HG03095 (cell line): ENCODE data around the gene PIBF1.
"Not testable (repeated sequence)": the region's sequence is repeated elsewhere in the genome, so short reads cannot be mapped to it uniquely, and the experiment has no call there.

ENCODE experiments used
- ATAC-seq: cut with Tn5 transposase; IDR thresholded peaks from one replicate; pipeline ENCODE4 v1.9.1; 2021; ENCODE audit warnings: moderate library complexity; ENCODE audit not compliant: unreplicated experiment

Gene PIBF1

DNA sequence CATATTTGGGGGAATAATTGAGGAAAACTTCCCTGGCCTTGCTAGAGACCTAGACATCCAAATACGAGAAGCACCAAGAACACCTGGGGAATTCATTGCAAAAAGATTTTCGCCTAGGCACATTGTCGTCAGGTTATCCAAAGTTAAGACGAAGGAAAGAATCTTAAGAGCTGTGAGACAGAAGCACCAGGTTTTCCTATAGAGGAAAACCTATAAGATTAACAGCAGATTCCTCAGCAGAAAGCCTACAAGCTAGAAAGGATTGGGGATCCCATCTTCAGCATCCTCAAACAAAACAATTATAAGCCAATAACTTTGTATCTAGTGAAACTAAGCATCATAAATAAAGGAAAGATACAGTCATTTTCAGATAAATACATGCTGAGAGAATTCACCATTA, 114.9 kb downstream of the PIBF1 start:
- no peak for ATAC-seq

DNA sequence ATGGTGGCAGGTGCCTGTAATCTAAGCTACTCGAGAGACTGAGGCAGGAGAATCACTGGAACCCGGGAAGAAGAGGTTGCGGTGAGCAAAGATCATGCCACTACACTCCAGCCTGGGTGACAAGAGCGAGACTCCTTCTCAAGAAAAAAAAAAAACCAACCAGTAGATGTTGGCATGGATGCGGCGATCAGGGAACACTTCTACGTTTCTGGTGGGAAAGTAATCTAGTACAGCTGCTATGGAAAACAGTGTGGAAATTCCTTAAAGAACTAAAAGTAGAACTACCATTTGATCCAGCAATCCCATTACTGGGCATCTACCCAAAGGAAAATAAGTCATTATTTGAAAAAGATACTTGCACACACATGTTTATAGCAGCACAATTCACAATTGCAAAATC, 119.6 kb downstream of the PIBF1 start:
- ATAC-seq, result not testable (repeated sequence)

DNA sequence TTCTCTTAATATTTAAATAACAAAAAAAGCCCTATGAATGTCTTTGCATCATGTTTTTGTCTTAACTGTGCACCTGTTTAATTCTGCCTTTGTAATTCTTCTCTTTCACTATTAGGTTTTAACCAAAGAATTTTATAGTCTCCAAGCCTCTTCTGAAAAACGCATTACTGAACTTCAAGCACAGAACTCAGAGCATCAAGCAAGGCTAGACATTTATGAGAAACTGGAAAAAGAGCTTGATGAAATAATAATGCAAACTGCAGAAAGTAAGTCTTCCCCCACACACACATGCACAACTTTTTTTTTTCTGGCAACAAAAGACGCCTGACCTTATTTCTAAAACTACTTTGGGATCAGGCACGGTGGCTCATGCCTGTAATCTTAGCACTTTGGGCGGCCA, 126.5 kb downstream of the PIBF1 start:
- ATAC-seq, result no peak

DNA sequence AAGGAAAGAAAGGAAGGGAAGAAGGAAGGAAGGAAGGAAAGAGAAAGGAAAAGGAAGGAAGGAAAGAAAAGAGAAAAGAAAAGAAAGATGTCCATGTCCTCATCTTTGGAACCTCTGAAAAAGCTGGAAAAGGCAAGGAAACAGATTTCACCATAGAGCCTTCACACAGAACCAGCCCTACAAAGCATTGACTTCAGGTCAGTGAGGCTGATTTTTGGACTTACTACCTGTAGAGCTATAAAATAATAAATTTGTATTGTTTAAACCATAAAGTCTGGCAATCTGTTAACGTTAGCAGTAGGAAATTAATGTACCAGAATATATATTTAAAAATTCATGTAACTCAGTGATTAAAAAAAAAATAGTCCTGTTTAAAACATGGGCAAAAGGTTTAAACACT, 130.0 kb downstream of the PIBF1 start:
- no peak for ATAC-seq

DNA sequence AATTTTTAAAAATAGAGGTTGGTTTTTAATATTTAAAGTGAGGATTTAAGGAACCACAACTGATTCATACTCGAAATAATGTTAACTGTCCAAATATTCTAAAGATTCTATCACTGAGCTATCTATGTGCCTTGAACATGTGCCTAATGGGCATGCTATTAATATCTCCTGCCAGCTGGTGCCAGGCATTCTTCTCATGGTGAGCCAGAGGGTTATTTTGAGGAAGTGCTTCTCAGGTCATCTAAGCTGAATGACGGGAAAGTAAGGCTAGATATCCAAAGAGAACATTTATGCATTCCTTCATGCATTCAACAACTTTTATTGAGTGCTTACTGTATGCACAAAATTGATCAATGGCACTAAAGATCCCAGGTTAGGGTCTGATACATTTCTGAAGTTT, 138.2 kb downstream of the PIBF1 start:
- ATAC-seq, result no peak

DNA sequence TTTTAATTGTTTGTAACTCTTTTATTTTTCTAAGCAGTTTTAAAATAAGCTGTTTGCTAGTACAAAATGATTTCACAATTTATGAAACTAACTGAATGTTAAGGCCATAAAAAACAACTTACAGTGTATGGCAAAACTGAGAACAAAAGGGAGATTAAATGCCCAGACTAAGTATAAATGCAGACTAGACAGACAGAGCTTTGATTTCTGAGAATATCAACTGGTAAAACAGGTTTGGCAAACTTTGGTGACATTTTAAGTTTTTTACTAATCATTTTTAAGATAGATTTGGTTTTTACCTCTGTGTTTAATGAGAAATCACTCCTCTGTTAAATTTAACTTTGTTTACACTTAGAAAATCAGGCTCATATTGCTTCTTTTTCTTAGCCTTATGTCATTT, 149.4 kb downstream of the PIBF1 start:
- ATAC-seq, result no peak

DNA sequence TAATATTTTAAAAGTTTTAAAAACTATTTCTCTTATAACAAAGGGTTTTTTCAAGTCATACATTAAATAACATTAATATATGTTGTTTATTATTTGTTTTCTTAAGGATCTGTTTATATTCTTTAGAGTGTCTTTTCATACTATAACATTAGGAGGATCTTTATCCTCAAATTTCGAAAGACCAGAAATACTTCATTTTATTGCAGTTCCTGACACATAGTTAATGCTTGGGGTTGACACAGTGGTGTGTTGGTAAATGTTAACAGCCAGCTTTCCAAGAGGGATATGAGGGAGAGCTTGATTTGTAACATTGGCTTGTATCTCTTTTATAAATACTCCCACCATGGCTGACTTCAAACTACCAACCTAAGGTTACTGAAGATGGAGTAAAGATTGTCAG, 150.3 kb downstream of the PIBF1 start:
- no peak for ATAC-seq

DNA sequence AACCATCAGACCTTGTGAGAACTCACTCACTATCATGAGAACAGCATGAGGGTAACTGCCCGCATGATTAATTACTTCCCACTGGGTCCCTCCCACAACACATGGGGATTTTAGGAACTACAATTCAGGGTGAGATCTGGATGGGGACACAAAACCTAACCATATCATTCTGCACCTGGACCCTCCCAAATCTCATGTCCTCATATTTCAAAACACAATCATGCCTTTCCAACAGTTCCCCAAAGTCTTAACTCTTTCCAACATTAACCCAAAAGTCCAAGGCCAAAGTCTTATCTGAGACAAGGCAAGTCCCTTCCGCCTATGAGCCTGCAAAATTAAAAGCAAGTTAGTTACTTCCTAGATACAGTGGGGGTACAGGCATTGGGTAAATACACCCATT, 164.3 kb downstream of the PIBF1 start:
- ATAC-seq, result not testable (repeated sequence)

DNA sequence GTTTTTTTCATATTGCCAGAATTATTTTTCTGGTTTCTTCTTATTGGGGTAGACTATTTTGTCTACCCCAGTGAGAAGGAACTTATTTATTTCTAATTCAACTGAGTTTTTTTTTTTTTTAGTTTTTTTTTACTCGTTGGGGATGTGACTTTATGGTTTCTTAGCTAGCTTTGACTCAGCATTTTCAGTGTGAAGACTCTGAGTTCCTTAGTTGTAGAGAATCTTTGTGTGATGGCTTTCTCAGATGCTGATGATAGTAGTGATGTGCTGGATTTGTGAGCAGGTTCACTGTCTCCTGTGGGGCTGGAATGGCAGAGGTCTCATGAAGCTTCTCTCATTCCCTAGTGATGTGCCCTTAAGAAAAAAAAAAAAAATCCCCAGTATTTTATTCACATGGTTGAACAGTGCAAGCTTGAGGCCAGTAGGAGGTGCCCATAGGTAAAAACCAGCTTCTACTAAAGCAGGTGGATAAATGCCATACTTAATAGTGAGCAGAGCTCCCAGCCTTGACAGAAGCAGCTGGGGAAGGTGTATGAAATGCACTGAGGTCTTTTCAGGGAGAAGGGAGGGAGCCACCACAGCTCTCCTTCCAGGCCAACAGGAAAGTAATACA, 170.7 kb downstream of the PIBF1 start:
- no peak for ATAC-seq

DNA sequence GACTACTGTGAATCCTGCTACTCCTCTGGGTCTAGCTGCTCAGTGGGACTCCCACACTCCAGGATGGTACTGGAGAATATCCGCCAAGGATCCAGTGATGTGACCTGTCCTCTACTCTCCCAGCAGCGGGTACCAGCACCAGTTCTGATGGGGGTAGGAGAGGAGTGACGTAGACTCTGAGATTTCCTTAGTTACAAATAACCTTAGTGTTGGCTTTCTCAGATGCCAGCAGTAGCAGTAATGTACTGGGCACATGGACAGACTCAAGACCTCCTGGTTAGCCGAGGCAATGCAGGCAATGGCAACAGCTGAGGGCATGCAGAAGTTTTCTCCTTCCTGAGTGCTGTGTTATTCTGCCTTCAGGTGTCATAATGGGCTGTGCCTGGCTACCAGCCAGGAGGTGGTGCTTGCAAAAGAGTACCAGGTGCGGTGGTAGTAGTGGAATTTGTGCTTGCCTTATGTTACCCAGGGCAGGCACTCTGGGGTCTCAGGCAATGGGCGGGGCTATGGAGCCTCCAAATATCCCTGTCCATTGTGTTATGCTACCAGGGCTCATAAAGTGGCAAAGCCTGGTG, 171.5 kb downstream of the PIBF1 start:
- no peak for ATAC-seq

DNA sequence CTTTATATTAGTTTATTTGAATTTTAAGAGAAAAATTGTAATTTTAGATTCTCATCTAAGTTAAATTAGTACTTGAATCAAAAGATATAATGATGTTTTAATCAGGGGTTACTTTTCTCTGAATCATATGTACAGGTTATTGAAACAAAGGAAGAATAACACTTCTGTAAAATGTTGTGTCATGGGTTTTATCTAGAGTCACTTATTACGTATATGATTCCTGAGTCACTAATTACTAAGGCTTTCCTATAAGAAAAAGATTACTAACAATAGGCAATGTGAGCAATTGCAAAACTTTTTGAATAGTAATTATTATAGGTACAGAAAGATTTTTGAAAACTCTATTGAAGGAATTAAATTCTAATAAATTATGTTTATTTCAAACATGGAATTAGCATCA, 177.7 kb downstream of the PIBF1 start:
- no peak for ATAC-seq

DNA sequence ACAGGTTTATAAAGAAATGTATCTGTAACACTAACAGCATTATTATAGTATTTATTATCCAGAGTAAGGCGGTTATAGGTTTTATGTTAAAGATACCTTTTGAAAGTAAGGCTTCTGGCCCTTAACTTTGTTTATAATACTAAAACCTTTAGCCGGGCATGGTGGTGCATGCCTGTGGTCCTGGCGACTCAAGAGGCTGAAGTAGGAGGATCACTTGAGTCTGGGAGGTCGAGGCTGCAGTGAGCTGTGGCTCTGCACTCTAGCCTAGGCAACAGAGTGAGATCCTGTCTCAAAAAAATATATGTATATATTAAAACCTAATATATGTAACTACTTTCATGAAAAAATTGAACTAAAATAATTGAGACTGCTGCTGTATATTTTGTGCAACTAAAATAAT, 178.2 kb downstream of the PIBF1 start:
- ATAC-seq, result no peak

DNA sequence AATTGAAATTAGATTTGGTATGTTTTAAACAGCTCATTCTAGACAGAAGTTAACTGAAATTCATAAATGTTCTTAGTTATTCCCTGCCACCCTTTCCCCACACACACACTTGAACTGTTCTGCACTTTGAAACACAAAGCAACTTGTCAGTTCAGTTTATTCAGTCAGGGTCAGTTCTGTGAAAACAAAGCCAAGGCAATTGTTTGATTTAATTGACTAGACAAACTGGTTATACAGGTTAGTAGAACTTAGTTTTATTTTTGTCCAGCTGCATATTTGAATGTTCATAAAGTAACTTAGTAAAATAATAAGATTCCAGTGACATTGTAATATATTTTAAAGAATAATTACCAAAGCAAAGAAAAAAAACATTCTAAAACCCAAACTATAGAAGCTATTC, 178.6 kb downstream of the PIBF1 start:
- no peak for ATAC-seq

DNA sequence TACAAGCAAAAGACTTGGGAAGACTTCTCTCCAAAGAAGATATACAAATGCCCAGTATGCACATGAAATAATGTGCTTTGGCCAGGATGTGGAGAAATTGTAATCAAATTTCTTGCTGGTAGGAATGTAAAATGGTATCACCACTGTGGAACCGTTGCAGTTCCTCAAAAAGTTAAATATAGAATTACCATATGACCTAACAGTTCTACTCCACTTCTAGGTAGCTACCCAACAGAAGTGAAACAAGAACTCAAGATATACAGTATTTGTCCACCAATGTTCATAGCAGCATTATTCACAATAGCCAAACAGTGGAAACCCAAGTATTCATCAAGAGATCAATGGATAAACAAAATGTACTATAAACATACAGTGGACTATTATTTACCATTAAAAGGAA, 181.8 kb downstream of the PIBF1 start:
- peak; percentile 83 for ATAC-seq

DNA sequence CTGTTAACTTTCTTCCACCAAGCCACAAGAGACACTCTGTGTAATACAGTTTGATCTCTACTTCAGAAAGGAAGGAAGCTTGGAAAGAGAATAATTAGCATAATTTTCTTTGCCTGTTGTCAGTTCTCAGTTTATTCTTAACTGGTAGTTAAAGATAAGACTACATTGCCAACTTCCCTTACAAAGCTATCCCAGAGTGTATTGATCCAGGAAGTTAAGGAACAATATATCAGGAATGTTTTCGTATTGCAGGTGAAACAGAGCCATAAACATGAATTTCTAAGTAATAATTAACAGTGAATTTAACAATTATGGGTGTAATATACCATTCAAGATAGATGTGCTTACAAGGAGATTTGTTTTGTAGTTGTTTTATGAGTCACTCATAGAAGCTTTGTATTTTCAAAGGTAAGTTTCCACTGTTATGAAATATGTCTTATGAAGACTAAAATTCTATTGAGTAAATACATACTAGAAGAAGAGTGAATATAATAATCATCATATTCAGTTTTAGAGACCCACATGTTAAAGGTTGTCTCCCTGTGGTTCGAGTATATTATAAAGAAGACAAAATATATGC, 188.5 kb downstream of the PIBF1 start:
- no peak for ATAC-seq

DNA sequence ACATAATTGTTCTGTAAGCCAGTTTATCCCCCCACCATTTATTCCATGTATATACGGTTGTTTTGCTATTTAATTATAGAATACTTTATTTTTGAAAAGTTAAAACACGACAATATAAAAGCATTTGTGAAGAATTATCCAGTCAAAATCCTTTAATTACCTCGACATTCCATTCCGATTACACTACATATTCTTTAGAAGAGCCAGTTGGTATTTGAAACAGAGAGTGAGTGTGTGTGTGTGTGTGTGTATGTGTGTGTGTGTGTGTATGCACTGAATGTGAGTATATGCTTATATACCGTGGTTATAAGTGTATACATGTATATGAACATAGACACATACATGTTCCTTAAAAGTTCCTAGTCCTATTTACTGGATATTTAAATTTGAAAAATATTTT, 189.0 kb downstream of the PIBF1 start:
- no peak for ATAC-seq

DNA sequence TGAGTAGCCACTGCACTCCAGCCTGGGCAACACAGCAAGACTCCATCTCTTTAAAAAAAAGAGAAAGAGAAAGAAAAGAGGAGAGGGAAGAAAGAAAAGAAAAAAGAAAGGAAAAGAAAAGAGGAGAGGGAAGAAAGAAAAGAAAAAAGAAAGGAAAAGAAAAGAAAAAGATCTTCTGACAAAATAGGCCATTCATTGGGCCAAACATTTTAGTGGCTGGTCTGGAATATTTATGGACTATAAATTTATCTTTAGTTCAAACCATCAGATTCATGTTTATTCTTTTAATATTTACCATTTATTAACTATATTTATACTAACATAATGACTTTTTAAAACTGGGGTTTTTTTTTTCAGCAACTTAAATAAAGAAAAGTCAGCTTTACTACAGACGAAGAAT, 191.3 kb downstream of the PIBF1 start:
- ATAC-seq, result no peak

DNA sequence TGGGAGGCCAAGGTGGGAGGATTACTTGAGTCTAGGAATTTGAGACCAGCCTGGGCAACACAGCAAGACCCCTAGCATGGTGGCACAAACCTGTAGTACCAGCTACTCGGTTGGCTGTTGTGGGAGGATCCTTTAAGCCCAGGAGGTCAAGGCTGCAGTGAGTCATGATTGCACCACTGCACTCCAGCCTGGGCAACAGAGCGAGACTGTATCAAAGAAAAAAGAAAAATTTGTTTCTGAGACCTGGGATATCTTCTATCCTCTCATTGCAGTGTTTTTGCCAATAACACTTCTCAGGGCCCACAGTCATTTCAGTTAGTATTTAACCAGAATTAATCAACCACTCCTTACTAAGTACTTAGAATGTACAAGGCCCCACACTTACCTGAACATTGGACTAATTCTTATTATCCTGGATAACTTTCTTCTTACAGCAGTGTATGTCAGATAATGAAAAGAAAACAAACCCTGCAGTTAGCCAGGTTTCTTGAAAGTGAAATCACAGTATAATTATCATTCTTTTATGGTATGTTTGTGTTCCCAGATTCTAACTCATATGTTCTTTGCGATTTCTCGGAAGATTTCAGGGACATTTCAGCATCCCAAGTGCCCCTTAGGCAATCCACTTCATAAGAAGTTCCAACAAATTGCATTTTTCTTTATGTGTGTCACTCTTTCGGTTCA, 201.3 kb downstream of the PIBF1 start:
- ATAC-seq, result no peak

DNA sequence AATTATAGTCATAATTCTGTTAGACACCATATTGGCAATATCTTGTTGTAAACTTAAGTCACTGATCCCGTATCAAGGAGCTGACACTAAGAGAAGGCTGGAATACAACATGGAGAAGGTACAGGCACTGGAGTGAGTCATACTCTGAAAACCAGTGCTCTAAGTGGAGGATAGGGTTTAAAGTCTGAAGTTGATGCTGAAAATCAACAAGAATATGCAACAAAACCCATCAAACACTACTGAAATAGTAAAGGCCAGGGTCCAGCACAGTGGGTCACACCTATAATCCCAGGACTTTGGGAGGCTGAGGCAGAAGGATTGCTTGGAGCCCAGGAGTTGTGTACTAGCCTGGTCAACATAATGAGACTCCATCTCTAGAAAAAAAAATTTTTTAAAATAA, 203.7 kb downstream of the PIBF1 start:
- ATAC-seq, result no peak

DNA sequence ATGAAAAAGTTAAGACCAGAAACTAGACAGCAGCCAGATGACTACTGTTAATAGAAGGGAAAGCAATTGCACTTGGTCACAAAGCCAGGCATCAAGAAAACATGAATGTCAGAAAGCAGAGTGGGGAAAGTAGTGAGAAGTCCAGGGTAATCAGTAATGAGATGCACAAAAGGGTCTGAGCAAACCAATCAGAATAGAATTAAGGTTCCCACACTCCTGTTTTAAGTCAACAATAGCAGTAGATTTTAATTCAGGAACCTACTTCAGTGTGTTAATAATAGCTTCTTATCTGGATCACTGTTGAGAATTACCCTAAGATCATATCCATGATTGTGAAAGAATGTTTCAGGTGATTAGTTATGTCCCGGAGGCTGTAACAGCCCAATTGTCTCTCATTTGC, 204.3 kb downstream of the PIBF1 start:
- ATAC-seq, result no peak

DNA sequence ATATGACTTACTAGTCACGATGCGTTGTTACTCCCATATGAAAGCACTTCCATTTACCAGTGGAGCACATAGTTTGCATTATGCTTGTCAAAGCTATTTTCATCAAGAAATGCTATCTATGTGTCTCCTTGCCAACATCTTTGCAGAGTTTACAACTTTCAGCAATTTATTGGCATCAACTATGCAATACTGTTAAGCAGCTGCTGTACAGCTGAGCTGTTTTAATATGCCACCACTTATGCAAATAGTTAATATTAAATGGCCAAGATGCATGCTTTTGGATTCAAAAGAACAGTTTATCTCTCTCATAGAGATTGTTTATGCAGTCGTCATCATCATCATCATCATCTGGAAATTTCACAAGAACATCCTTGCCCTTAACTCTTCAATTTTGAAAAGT, 209.0 kb downstream of the PIBF1 start:
- ATAC-seq, result no peak

DNA sequence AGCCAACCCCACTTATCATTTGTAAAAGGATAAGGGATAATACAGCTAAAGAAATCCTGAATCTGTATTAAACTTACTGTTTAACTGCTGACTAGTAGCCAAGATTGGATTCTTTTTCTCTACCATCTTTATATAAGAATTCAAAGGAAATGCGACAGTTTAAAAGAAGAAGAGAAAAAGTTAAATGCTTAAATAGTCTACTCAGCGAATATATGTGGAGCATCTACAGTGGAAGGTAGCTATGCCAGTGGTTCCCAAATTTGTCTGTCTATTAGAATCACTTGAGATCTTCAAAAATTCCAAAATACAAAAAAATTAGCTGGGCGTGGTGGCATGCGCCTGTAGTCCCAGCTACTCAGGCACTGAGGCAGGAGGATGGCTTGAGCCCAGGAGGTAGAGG, 216.1 kb downstream of the PIBF1 start:
- ATAC-seq, result no peak
